A549 (cell line): Measurements from ENCODE around the gene FER.

Experiments
- CTCF ChIP-seq: fragments of >200 bp; sonication (Bioruptor Twin); formaldehyde crosslinking; IDR thresholded peaks from 3 replicates; pipeline ENCODE4 v1.5.1; 2016
- JUNB ChIP-seq: fragments of >200 bp; sonication (Bioruptor Twin); formaldehyde crosslinking; IDR thresholded peaks from 2 replicates; pipeline ENCODE4 v1.6.1; 2016
- KDM5A ChIP-seq: fragments of 200-600 bp; sonication (generic); IDR thresholded peaks from 2 replicates; pipeline ENCODE4 v1.6.1; 2016; ENCODE audit warnings: antibody characterized with exemption, mild to moderate bottlenecking
- MYC ChIP-seq: IDR thresholded peaks from 2 replicates; pipeline ENCODE4 v1.6.1; 2012; ENCODE audit warnings: mild to moderate bottlenecking, inconsistent platforms, low read length, improper control_type of control experiment, borderline replicate concordance
- PHF8 ChIP-seq: fragments of 200-600 bp; sonication (generic); IDR thresholded peaks from 2 replicates; pipeline ENCODE4 v1.6.1; 2016; ENCODE audit warnings: low read depth, mild to moderate bottlenecking, antibody characterized with exemption, moderate library complexity, borderline replicate concordance
- POLR2A ChIP-seq: IDR thresholded peaks from 2 replicates; pipeline ENCODE4 v1.6.1; 2012; ENCODE audit warnings: mild to moderate bottlenecking, low read length
- POLR2AphosphoS2 ChIP-seq: conservative IDR thresholded peaks from 2 replicates; pipeline ENCODE4 v1.6.1; 2012; ENCODE audit warnings: low read length, improper control_type of control experiment, inconsistent platforms
- RAD21 ChIP-seq, 2 experiments: fragments of >200 bp in 1 of 2; sonication (Bioruptor Twin) in 1 of 2; formaldehyde crosslinking in 1 of 2; IDR thresholded peaks in 1 of 2; conservative IDR thresholded peaks in 1 of 2; 2 replicates in 1 of 2; 3 replicates in 1 of 2; pipeline ENCODE4 v1.6.1; 2012 to 2018; ENCODE audit warnings: inconsistent platforms in 1 of 2
- TP53 ChIP-seq: fragments of 250-450 bp; sonication (Bioruptor Pico); IDR thresholded peaks from 2 replicates; pipeline ENCODE4 v1.5.0; 2021; ENCODE audit warnings: mild to moderate bottlenecking, moderate library complexity

GRCh38 chr5:109192555-109193281 lies 445.0 kb downstream of the FER start:
- TF ChIP-seq CTCF, result no peak
- no peak for TF ChIP-seq RAD21 (conservative IDR thresholded peaks at IDR 0.05 in 1 of 2, IDR thresholded peaks at IDR 0.05 in 1 of 2)
- no peak for TF ChIP-seq POLR2A
- TF ChIP-seq JUNB, result no peak
- no peak for TF ChIP-seq TP53 (CRISPR knock-in tag)
- TF ChIP-seq MYC, result no peak
- TF ChIP-seq PHF8, result no peak
- no peak for TF ChIP-seq KDM5A
- no peak for TF ChIP-seq POLR2AphosphoS2
